ENCODE results near the gene EFL1. TPM values are rescaled to one million over a fixed set of nuclear protein-coding genes. Genes with fewer than 3 reads are reported as not detected.
"Not testable (repeated sequence)": the region's sequence is repeated elsewhere in the genome, so short reads cannot be mapped to it uniquely, and the experiment has no call there.

EFL1 gene
- total RNA-seq, 1 experiment from 2014 or later, result 20.4 TPM

DNA sequence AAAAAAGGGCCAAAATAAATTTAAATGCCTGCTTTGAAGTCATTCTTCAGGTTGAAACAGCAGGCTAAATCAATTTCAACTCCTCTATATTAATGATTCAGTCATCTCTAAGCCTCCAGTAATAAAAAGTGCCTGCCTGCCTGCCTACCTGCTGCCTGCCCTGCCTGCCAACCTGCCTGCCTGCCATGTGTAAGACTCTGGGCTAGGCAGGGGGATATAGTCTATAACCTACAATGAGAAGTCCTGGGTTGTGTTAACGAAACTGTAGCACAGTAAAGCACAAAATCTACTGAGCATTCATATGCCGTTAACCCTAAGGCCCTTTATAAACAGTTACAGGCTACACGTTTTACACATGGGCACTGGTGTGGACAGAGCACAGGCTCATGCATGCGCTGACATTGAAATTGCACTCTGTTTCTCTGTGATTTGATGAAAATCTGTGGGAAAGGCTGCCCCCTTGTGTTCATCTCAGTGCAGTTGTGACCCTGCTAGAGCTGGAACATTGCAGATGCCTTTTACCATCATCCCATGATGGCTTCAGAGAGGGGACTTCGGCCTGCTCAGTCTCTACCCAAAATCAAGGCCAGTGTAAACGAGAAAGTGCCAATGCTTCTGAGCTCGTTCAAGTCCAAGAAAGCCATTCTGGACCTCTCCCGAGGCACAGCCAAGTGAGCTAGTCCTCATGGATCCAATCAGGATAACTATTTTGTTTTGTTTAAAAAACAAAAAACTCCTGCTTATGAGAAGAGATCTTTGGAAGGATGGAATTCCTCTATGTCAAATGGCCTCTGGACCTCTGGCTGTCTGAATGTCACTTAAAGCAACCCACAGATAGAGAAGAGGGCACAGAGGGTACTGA lies 64.6 kb downstream of the EFL1 start:
- DNase-seq (ENCODE audit: low read depth), result peak; percentile 68

- DNase-seq (ENCODE audit: low read depth), result no peak
Observed at GRCh38 chr15:82196353-82196752, 66.2 kb downstream of the EFL1 start.

GRCh38 chr15:82195818-82196217 lies 66.7 kb downstream of the EFL1 start:
- DNase-seq (ENCODE audit: low read depth), result not testable (repeated sequence)

- not testable (repeated sequence) for DNase-seq (ENCODE audit: low read depth)
Observed at GRCh38 chr15:82194488-82194887, 68.0 kb downstream of the EFL1 start.

DNA sequence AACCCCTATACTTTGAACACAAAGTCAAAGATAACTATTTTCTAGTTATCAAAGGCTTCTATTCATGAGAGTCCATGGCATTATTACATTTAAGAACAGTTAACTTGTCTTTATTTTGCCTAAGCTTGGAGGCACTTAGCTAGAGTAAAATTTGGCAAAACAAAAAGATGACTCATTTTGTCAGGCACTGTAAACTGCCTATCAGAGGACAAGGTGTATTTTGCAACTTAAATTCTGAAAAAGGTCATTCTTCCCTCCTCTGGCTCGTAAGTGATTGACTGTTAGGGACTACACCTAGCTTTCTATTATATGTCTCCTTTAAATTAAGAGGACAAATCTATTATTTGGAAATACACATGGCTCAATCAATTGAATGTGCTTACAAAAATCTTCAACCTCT lies 69.1 kb downstream of the EFL1 start:
- DNase-seq (ENCODE audit: low read depth), result not testable (repeated sequence)

- DNase-seq (ENCODE audit: low read depth), result not testable (repeated sequence)
Observed at GRCh38 chr15:82192394-82192793, 70.1 kb downstream of the EFL1 start.

- DNase-seq (ENCODE audit: low read depth), result no peak
Observed at GRCh38 chr15:82186719-82187406, 75.7 kb downstream of the EFL1 start.

GRCh38 chr15:82186161-82186560 lies 76.4 kb downstream of the EFL1 start:
- DNase-seq (ENCODE audit: low read depth), result no peak

DNA sequence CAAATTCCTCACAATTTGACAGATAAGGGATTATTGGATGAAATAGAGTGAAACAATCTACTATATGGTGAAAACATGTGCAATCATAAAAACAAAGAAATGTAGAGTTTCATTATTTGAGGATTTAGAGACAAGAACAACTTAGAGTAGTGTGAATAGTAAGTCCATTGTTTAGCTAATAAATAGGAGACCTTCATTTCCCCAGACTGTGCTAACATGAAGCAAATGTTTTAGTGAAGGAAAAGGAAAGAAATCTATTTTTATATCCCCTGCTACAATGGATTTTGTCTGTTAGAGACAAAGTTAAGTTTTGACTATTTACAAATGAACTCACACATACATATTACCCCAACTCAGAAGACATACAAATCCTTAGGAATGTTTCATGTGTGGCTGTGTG lies 77.8 kb downstream of the EFL1 start:
- DNase-seq (ENCODE audit: low read depth), result no peak

DNA sequence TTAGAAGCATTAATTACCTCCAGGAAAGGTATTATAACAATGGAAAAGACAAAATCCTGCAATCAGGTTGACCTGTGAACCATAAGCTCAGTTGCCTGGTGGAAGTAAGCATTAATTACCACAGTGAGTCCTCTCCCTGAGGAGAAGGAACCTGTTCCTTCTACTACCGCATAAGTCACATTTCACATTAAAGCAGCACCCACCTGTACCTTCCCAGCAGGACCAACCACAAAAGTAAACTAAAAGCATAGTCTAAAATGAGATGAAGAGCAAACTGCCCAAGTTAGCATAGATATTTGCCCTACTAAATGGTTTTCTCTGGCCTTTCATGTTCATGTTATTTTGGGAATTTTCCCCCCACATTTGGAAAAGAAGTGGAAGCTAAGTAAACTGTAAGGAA lies 78.2 kb downstream of the EFL1 start:
- no peak for DNase-seq (ENCODE audit: low read depth)

DNA sequence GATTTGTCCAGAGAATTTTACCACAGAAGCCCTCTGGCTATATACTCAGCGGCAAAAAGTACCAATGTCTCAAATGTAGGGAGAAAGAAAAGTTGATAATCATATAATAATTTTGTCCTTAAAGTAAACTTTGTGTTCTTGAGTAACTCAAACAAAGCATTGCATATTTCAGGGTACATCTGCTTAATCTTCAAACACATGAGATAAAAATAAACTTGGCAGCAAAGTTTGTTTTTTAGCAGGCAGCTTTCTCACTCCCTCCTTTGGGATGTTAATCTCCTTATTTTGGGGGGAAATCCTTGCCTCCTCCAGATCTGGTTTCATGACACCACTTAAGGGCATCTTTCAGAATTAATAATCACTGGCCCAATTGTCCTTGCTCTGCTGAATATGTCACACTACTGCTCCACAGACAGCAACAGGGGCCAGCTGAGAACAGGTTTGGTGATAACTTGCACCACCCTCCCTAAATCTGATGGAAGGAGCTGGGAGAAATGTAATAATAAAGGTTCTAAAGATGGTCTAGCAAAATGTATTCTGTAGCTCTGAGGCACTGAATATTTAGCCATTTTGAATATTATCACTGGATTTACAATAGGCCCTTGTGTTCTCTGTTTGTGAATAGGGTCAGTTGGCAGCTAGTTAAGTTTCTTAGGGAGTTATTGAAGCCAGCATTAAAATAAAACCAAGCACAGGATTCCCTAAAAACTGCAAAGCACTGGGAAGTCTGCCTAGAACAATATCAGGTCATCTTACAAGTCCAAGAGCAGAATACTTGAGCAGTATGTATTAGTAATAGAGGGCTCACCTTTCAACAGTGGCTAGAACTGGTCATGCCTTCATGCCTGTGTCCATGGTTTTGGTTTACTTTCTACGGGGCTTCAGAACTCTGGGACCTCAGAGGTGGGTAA lies 79.2 kb downstream of the EFL1 start:
- peak; percentile 54 for DNase-seq (ENCODE audit: low read depth)

- DNase-seq (ENCODE audit: low read depth), result no peak
Observed at GRCh38 chr15:82181371-82181770, 81.2 kb downstream of the EFL1 start.

- DNase-seq (ENCODE audit: low read depth), result peak; percentile 40
Observed at GRCh38 chr15:82178061-82178460, 84.5 kb downstream of the EFL1 start.

DNA sequence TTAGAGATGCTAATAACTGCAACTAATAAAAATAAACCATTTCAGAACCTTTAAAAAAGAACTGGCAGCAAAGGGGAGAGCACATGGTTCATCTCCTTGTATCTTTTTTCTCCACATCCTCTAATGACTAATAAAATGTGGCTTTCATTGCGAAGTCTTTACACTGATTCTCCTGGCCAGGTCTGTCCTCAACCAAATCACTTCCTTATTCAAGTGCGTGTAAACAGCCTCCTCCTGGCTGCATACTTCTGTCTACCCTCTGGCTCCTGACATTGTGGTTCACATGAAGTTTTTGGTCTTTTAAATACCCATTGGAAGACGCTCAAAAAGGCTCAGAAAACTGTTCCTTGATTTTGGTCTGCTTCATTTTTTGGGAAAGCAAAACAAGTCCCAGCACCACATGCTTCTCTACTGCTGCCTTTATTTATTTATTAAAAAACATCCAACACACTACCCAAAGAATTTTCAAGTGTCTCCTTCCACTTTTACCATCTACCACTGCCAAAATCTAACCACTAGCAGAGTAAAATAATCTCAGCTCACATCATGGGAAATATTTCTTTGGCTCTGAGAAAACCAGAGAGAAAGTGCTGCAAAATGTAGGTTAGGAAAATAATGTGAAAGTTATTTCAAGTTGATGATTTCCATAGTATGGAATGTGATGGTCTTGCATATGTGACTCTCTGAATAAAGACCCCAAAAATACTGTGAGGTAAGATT lies 85.1 kb downstream of the EFL1 start:
- peak; percentile 73 for DNase-seq (ENCODE audit: low read depth)

DNA sequence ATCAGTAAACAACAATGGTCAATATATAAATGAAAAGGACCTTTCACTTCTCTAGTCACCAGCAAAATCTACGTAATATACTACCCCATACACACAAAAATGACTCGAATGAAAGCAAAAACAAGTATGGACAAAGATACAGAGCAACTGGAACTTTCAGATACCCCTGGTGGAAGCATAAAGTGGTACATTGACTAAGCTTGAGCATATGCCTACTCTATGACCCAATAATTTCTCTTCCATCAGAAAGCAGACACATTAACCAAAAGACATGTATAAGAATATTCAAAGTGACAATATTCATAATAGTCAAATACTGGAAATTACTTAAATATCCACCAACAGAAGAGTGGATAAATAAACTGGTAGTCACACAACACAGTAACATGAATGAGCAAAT lies 86.0 kb downstream of the EFL1 start:
- DNase-seq (ENCODE audit: low read depth), result no peak

- DNase-seq (ENCODE audit: low read depth), result no peak
Observed at GRCh38 chr15:82174471-82175235, 87.9 kb downstream of the EFL1 start.

- no peak for DNase-seq (ENCODE audit: low read depth)
Observed at GRCh38 chr15:82173108-82173507, 89.4 kb downstream of the EFL1 start.

- no peak for DNase-seq (ENCODE audit: low read depth)
Observed at GRCh38 chr15:82172506-82172905, 90.0 kb downstream of the EFL1 start.

DNA sequence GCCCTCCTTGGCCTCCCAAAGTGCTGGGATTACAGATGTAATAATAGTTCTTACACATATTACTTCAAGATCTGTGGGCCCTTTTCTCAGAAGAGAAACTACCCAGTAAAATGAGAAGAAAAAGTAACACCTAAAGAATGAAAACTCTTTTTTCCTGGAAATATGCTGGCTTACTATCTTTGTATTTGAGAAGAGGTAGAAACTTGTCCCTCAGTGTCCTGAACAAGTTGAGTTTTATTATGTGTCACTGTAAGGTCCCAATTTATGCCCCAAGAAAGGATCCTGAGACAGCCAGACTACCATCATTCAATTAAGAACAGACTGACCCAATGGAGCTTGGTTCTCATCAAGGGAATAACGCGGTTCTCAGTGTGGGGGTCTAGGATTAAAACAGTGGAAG lies 93.8 kb downstream of the EFL1 start:
- no peak for DNase-seq (ENCODE audit: low read depth)

GRCh38 chr15:82168296-82168695 lies 94.2 kb downstream of the EFL1 start:
- no peak for DNase-seq (ENCODE audit: low read depth)

Data from HT1080 (cell line).